Measurements from ENCODE around the gene NCAM1. TPM values are rescaled to one million over a fixed set of nuclear protein-coding genes. Genes with fewer than 3 reads are reported as not detected.
A peak's percentile ranks its signal among the peaks of the same experiment; 100 is the strongest.

NCAM1 gene
- total RNA-seq, 1 donor from 2014 or later: 3.5 TPM

- Histone ChIP-seq H3K27me3 (ENCODE audit: low read depth) (no peaks in the 10 kb centered on the region), H3K4me3 (no peak overlapping the region), H3K9me3 (no peaks in the 10 kb centered on the region), H3K36me3 (no peaks in the 10 kb centered on the region), H3K4me1 (no peaks in the 10 kb centered on the region), H3K27ac (no peak overlapping the region)
- ATAC-seq: no peak
- no peak for TF ChIP-seq CTCF (IDR thresholded peaks at IDR 0.05)
- no peak for DNase-seq
- intact Hi-C loops (cut with DNase I): no loop called here
Observed at GRCh38 chr11:112931703-112932102, 29.5 kb upstream of the NCAM1 start.

GRCh38 chr11:112932593-112932992, 28.6 kb upstream of the NCAM1 start:
- Histone ChIP-seq H3K36me3 (no peaks in the 10 kb centered on the region), H3K9me3 (no peaks in the 10 kb centered on the region), H3K4me1 (no peaks in the 10 kb centered on the region), H3K27me3 (ENCODE audit: low read depth) (no peaks in the 10 kb centered on the region), H3K4me3 (no peak overlapping the region), H3K27ac (no peak overlapping the region)
- intact Hi-C loops (cut with DNase I): no loop called here
- DNase-seq (no peak), ATAC-seq (peak in 1 of 2 donors; percentile 42)
- TF ChIP-seq CTCF (IDR thresholded peaks at IDR 0.05): no peak

GRCh38 chr11:112933970-112934369, 27.2 kb upstream of the NCAM1 start:
- no peaks in the 10 kb centered on the region for H3K9me3 ChIP-seq
- intact Hi-C loops (cut with DNase I): no loop called here
- ATAC-seq (no peak), DNase-seq (no peak)
- no peak overlapping the region for H3K4me3 ChIP-seq
- no peaks in the 10 kb centered on the region for H3K36me3 ChIP-seq
- no peaks in the 10 kb centered on the region for H3K27me3 ChIP-seq (ENCODE audit: low read depth)
- TF ChIP-seq CTCF (IDR thresholded peaks at IDR 0.05): no peak
- H3K27ac ChIP-seq: no peak overlapping the region
- H3K4me1 ChIP-seq: no peaks in the 10 kb centered on the region

GRCh38 chr11:112941104-112941503, 20.1 kb upstream of the NCAM1 start:
- no peak overlapping the region for H3K27ac ChIP-seq
- no peak for DNase-seq
- no peak for ATAC-seq
- H3K4me1 ChIP-seq: no peaks in the 10 kb centered on the region
- intact Hi-C loops (cut with DNase I): no loop called here
- no peaks in the 10 kb centered on the region for H3K27me3 ChIP-seq (ENCODE audit: low read depth)
- H3K9me3 ChIP-seq: no peaks in the 10 kb centered on the region
- H3K36me3 ChIP-seq: no peaks in the 10 kb centered on the region
- no peak overlapping the region for H3K4me3 ChIP-seq
- TF ChIP-seq CTCF (IDR thresholded peaks at IDR 0.05): no peak

- peak in 1 of 2 donors; percentile 35 for ATAC-seq
- no peak overlapping the region for H3K27ac ChIP-seq
- intact Hi-C loops (cut with DNase I): no loop called here
Observed at GRCh38 chr11:112942966-112943643, 18.1 kb upstream of the NCAM1 start.

More at GRCh38 chr11:112942966-112943643, 18.1 kb upstream of the NCAM1 start:
- no peaks in the 10 kb centered on the region for H3K36me3 ChIP-seq
- H3K4me1 ChIP-seq: no peaks in the 10 kb centered on the region
- H3K27me3 ChIP-seq (ENCODE audit: low read depth): no peaks in the 10 kb centered on the region
- no peaks in the 10 kb centered on the region for H3K9me3 ChIP-seq
- no peak overlapping the region for H3K4me3 ChIP-seq
- no peak for DNase-seq
- no peak for TF ChIP-seq CTCF (IDR thresholded peaks at IDR 0.05)
